HG02970 (cell line): ENCODE results near the gene BCAR1.
"Not testable (repeated sequence)": the region's sequence is repeated elsewhere in the genome, so short reads cannot be mapped to it uniquely, and the experiment has no call there.

Experiments
- ATAC-seq: cut with Tn5 transposase; IDR thresholded peaks from one replicate; pipeline ENCODE4 v1.9.1; 2021; ENCODE audit warnings: mild to moderate bottlenecking, moderate library complexity, moderate number of reproducible peaks; ENCODE audit not compliant: unreplicated experiment, low FRiP score

BCAR1 gene

DNA sequence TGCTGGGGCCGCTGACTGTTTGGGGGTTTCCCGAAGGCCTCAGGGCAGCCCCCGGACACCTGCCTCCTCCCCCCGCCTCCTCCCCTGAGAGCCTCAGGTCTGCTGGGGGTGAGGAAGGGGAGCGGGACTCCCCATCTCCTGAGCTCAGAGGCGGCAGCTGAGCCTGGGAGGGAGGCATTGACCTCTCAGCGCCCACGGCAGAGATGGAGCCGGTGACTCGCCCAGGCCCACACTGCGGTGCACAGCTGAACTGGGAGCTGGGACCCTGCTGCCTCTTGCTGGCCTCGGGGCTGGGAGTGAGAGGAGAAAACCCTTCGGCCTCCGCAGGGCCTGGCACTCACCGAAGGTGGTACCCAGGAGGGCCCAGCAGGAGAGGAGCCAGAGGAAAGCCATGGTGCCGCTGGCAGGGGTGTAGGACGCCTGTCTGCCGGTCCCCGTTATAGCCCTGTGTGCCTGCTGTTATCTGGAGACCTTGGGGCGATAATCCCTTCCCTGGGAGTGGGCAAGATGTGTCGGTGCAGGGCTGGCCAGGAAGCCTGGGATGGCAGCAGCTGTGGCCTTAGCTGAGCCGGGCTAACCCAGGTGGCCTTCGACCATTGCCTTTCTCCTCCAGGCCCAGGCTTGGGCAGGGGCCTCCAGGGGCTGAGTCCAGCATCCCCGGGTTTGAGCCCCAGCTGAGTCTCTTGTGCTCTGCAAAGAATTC lies 44.5 kb downstream of the BCAR1 start, which contains the start of gene CTRB2:
Gene CTRB2 (minus strand): TSS at position 413 of the 703 bp plus-strand sequence. CDS start 20 bp downstream, at position 393.
- no peak for ATAC-seq

DNA sequence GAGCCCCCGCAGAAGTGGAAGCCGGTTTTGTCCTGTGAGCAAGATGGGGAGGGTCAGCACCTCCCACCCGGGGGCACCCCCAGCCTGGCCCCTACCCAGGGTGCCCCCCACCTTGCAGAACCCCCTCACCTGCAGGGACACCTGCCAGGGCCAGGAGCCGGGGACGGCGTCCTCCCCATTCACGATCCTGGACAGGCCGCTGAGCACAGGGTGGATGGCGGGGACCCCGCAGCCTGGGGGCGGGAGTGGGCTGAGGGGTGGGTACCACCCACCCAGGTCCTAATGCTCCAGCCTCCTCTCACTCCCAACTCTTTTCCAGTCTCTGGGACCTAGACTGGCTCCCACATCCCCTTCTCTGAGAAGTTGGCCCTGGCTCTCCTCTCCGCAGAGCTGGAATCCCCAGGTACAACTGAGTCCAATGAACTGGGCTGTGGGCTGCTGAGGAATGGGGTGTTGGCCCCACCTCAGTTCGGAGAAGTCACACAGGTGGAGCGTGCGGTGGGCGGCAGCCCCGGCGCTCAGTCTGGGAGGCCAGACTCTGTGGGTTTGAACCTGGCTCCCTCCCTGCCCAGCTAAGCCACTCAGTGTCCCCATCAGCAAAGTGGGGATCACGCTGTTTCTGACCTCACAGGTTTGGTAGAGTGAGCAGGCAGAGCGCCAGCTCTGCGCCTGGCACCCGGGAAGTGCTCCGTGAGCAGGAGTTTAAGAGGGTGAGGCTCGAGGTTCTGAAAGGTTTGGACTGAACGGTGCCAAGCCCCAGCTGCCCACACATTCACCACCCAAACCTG lies 45.3 kb downstream of the BCAR1 start:
- ATAC-seq, result not testable (repeated sequence)

DNA sequence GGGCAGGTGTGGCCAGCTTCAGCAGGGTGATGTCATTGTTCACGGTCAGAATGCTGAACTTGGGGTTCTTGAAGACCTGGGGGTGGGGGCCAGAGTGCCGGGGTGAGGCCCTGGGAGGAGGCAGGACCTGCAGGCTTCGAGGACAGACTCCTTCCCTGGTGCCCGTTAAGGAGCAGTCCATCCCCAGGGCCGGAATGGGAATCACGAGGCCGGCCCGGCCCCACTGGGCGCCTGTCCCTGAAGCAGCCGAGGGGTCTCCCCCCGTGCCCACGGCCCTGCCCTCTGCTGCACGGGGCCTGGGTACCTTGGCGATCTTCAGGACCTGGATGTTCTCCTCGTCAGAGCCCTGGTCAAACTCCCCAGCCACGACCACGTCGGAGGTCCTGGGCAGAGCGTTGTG lies 46.0 kb downstream of the BCAR1 start:
- ATAC-seq, result not testable (repeated sequence)

DNA sequence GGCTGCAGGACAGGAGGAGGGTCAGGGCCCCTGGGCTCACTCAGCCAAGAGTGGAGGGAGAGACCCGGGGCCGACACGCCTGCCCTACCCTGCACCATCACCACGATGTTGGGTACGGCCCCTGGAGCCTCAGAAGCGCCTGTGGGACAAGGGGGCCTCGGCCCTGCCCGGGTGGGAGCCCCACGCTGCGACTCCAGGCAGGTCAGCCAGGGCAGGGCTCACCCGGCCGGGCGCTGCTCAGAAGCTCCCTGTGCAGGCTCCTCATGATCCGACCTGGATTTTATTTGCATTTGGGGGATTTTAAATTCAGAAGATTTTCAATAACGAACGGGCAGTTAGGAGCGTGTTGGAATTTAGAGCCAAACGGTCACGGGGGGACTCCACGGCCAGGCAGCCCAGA lies 46.5 kb downstream of the BCAR1 start:
- not testable (repeated sequence) for ATAC-seq

DNA sequence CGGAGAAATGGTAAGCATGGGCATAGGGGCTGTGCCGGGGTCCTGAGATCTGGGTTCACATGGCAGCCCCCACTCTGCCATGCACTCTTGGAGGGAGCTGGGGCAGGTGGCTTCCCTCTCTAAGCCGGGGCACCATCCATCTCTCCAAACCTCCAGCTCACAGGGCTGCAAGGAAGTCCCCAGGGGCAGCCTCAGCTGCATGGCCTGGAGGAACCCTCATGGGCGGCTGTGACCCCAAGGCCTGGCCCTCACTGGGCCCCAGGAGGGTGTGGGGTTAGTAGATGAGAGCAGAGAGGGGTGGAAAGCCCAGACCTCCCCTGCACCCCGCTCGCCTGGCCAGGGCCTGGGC lies 47.0 kb downstream of the BCAR1 start:
- ATAC-seq, result no peak

DNA sequence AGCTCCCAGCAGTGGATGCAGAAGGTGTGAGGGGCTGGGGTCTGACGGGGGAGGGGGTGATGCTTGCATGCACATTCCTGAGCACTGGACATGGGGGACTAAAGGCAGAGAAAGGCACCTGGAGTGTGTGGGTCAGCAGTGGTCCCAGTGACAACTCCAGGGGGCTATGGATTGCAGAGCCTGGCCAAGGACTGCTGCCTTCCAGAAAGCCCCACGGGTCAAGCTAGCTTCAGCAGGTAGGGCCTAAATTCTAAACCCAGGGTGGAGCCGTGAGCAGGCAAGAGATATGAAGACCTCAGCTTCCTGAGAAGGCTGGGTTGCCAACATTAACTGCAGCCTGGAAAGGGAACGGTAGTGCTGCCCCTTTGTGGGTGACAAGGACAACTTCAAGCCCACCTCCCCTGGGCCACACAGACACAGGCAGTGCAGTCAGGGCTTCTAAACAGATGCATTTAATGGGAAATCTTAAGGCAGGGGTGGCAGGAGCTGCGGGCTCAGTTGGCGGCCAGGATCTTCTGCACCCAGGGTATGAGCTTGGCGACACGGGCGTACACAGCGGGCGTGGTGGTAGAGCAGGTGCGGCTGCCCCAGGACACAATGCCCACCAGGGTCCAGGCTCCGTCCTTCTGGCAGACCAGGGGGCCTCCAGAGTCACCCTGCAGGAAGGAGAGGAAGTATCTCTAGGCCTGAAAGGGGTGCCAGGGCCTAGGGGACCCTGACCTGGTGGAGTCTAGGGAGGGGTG lies 47.6 kb downstream of the BCAR1 start:
- ATAC-seq, result no peak

DNA sequence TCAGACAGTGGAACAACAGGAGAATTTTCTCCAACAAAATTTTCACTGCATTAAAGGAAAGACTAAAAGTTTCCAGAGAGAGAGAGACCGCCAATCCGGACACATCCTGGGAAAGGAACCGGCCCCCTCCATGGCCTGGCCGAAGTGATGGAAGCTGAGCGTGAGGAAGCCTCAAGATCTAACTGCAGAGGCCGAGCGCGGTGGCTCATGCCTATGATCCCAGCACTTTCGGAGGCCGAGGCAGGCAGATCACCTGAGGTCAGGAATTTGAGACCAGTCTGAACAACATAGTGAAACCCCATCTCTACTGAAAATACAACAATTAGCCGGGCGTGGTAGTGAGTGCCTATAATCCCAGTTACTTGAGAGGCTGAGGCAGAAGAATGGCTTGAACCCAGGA lies 48.3 kb downstream of the BCAR1 start:
- no peak for ATAC-seq

DNA sequence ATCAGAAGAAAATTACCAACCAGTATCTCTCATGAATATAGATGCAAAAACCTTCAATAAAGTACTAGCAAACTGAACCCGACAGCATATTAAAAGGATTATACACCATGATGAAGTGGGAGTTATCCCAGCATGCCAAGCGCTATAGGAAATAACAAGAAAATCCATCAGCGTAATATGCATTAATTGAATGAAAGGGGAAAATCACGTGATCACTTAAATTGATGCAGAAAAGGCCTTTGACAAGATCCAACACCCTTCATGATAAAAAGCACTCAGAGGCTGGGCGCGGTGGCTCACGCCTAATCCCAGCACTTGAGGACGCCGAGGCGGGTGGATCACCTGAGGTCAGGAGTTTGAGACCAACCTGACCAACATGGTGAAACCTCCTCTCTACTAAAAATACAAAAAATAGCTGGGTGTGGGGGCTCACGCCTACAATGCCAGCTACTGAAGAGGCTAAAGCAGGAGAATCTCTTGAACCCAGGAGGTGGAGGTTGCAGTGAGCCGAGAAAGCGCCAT lies 49.3 kb downstream of the BCAR1 start:
- no peak for ATAC-seq

DNA sequence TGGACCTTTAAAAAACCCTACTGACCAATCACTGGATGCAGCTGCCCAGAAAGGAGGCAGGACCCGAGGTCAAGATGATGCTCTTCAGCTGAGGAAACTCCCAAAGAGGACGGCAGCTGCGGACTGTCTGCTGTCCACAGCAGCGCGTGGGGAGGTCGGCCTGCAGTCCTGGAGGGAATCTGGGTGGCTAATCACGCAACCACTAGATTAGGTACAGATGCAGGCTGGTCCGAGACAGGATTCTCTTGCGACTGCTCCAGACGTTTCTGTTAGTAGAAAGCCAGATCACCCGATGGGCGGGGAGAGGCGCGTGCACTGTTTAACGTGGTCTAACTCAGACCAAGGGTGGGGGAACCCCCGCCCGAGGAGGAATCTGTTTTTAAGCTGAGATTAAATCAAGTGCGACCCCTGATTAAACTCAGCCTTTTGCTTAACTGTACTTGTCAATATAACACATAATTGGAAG lies 53.3 kb downstream of the BCAR1 start:
- ATAC-seq, result no peak

DNA sequence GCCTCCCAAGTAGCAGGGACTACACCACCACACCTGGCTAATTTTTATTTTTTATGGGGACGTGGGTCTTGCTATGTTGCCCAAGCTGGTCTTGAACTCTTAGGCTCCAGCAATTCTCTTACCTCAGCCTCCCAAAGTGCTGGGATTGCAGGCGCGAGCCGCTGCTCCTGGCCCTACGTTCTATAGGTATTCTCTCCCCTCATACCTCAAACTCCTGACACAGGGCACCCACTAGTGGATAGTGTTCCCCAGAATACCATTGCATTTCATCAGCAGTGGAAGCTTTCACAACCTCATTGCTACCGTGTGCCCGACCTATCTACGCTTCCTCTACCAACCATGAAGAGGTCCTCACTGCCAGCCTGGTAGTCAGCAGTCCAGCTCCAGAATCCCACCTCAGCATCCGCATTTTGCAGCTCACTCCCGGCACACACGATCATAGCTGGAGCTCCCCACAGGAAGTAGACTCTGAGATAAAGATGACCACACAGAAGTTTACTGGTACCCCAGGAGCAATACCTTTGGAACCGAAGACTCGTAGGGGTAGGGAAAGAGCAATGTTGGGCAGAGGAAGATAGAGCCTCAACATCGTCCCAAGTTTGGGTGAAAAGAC lies 53.8 kb downstream of the BCAR1 start:
- no peak for ATAC-seq

DNA sequence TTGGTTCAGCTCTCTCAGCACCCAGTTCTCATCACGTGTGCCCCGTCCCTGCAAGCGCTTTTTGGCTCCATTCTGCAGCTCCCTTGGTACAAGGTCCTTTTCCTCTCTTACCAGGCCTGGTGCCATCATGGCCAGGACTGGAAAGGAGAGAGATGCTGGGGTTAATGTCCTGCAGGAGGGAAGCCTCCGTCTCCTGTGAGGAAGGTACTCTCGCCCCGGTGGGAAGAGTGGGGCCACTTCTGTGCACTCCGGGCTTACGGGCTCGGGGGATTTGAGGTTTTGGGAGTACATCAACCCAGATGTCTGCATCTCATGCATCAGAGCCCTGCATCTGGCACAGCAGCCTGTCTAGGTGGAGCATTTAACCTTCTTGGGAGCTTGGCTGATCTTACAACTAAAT lies 54.6 kb downstream of the BCAR1 start:
- no peak for ATAC-seq

DNA sequence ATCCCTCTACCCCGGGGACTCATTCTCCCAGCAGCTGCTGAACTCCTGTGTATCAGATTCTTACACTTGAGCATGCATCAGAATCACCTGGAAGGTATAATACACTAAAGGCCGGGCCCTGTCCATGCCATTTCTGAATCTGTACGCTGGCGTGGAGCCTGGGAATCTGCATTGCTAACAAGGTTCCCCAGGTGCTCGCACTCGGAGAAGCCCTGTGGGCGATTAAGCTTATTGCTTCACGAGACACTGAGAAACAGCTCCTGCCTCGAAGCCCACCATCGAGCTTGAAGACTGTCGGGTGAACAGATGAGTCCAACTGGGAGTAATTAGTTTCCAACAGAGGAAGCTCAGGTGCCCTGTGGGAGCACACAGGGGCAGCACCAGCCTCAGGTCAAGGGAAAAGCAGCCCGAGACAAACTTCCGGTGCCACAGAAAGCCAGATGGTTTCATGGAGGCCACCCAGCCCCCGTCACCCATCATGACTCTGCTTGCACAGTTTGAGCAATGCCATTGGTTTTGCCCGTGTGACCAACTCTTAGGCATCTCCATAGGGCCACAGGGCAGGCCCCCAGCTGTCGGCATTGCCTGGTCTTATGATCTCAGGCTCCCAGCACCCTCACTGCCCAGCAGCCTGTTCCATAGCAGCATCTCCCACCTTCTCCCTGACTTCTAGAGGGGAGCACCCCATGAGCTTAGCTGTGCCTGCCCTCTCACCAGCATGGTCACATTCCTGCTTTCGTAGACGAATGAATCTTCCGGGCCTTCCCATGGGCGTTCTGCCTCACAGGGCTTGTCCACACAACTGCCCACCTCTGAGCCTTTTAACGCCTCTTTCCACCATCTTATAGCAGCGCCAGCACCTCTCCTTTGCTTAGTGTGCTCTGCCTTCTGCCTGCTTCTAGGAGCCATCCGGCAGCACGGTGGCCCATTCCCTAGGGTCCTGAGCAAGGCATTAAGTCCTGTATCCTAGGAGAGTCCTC lies 55.3 kb downstream of the BCAR1 start:
- ATAC-seq, result no peak

DNA sequence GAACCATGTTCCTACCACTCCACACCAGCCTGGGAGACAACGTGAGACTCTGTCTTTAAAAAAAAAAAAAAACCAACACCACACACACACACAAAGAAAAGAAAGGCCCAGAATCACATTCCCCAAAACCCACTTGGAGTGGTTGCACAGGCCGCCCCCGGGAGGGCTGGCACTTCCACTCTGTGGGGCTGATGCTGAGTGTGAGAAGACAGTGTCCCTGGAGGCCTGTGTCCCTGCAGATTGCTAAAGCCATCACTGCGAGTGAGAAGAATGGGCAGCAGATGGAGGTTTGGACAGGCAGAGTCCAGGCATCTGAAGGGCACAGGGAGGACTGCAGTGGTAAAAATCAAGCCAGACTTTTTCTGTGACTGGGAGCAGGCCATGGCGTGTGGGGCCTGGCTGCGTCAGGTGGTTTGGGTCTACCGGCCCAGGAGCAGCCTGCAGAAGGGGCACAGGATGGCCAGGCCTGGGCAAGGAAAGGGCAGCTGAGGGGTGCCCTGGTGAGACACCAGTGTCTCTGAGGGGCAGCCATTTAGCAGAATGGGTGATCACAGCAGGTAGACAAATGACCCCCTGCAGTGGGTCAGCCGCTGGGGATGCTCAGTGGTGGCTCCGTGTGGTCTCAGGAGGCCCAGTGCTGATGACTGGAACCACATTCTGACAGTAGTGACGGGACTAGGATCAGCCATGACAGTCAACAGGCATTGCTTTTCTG lies 57.5 kb downstream of the BCAR1 start:
- no peak for ATAC-seq

DNA sequence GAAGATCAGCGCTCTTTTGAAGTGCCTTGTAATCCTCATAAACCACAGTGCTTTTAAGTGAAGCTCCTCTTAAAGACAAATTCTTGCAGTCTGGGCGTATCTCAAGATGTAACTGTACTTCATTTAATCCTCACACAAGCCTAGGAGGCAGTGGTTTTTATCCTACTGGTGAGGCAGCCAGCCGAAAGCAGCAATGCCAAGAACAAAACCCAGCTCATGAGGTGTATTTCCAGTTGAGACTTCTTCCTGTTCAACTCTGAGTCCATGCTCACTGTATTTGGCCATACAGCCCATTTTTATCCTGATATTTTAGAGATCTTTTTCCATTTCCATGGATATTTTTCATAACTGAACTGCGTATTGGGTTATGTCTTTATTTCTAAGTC lies 58.2 kb downstream of the BCAR1 start:
- no peak for ATAC-seq

DNA sequence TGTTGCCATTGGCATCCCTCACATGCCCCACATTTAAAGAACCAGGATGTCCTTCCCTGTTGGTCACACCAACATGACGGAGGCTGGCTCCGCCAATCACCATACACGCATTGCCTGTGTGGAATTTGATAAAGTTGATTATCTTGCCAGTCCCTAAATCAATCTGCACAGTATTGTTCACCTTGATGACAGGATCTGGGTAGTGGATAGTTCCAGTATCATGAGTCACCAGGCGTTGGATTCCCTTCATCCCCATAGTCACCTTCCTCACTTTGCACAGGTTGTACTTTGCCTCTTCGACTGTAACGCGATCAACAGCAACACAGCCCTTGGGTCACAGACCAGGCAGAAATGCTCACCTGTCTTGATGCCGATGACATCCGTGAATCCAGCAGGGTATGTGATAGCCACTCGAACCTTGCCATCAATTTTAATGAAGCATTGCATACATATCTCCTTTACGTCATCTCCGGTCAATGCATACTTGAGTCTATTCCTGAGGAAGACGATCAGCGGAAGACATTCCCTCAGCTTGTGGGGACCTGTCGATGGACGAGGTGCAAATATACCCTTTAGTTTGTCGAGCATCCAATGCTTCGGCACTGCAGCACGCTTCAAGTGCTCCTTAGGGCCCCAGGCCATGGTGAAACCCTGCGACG lies 58.7 kb downstream of the BCAR1 start:
- ATAC-seq, result no peak

DNA sequence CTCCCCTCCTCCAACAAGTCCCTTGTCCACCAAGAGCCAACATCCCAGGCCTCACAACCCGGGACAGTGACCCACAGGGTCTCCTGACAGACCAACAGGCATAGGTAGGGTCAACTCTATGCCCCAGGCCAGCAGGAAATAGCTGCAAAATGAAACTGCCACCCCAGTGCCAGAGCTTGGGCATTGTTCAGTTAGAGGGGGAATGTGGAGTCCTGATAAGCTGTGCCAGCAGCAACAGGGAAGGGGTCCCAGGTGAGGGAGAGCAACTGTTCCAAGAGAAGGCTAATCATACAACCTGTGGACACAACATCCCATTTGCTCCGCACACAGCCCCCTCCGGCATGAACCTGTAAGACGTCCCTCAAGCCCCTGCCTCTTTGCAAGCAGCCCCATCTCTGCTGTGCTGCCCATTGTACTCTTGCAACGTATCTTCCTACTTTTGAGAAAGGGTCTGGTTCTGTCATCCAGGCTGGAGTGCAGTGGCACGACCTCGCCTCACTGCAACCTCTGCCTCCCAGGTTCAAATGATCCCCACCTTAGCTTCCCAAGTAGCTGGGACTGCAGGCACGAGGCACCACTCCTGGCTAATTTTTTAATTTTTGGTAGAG lies 61.7 kb downstream of the BCAR1 start:
- ATAC-seq, result no peak

DNA sequence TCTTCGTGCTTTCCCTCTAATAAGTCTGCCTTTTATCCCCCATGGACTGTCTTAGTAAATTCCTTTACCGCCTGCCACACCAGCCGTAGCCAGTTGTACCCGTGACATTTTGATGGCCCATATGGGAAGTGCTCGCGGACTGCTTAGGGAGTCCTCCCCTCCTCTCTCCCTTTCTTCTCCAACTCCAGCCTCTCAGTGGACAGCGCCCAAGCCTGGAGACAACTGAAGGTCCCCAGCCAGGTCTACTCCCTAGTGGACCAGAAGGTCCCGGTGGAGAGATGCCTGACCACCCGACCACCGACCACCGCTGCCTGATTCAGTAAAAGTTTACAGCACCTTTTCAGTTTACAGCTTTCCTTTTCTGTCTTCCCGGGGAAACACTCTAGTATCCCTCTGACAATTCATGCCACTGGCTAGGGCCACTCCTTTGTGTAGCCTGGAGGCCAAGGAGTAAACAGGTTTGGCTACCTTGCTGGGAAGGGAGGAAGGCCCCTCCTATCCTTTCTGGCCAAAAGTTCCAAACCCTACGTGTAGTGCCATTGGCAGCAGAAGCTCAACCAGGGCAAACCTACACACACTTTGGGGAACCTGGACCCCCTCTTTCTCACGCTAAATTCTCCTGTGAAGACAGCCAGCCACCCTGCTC lies 62.5 kb downstream of the BCAR1 start:
- ATAC-seq, result no peak
